PC-3 (cell line): ENCODE data around the gene NRG3. TPM values are rescaled to one million over a fixed set of nuclear protein-coding genes. Genes with fewer than 3 reads are reported as not detected.

ENCODE experiments used
- ATAC-seq: fragments of 200-7000 bp; cut with Tn5 transposase; 2 replicates; pipeline ENCODE4 v1.9.1; 2020; ENCODE audit warnings: mild to moderate bottlenecking, moderate library complexity
- BruUV-seq: library from RNA; stranded (reverse); fragments of 400-500 nt; replicated peaks from 2 replicates; lab custom pipeline; 2021; lab: Mats Ljungman, UMichigan
- CTCF ChIA-PET: fragments of 300-600 bp; sonication (Branson Sonifier 250); formaldehyde crosslinking; loops from one replicate; lab custom pipeline; 2022; ENCODE audit warnings: antibody characterized with exemption; lab: Charles Lee
- POLR2A ChIA-PET: fragments of 300-600 bp; sonication (Branson Sonifier 250); formaldehyde crosslinking; loops from one replicate; lab custom pipeline; 2022; ENCODE audit warnings: antibody characterized with exemption; ENCODE audit not compliant: unreplicated experiment; lab: Charles Lee
- DNase-seq: peaks from one replicate; pipeline ENCODE4 v3.0.0-alpha.2; 2015
- H2AFZ ChIP-seq: fragments of 300-600 bp; sonication (generic); 2 replicates; pipeline ENCODE4 v1.6.0; 2016; ENCODE audit warnings: antibody characterized with exemption, low read length
- H3F3A ChIP-seq: fragments of 300-600 bp; sonication (generic); one replicate; pipeline ENCODE4 v1.6.0; 2017; ENCODE audit warnings: antibody characterized with exemption, low read length, control low read depth, mild to moderate bottlenecking; ENCODE audit not compliant: unreplicated experiment
- H3K27ac ChIP-seq: fragments of 300-600 bp; sonication (generic); 2 replicates; pipeline ENCODE4 v1.5.1; 2016; ENCODE audit warnings: mild to moderate bottlenecking, low read length
- H3K27me3 ChIP-seq: fragments of 300-600 bp; sonication (generic); 2 replicates; pipeline ENCODE4 v1.6.1; 2016; ENCODE audit warnings: low read length, mixed read lengths
- H3K36me3 ChIP-seq: fragments of 300-600 bp; sonication (generic); 2 replicates; pipeline ENCODE4 v1.6.1; 2016; ENCODE audit warnings: low read depth, mixed run types, low read length, mixed read lengths
- H3K4me1 ChIP-seq: fragments of 300-600 bp; sonication (generic); 2 replicates; pipeline ENCODE4 v1.5.1; 2016; ENCODE audit warnings: low read length; ENCODE audit not compliant: insufficient read depth
- H3K4me2 ChIP-seq: fragments of 300-600 bp; sonication (generic); 2 replicates; pipeline ENCODE4 v1.6.0; 2016; ENCODE audit warnings: low read length
- H3K4me3 ChIP-seq: fragments of 300-600 bp; sonication (generic); 2 replicates; pipeline ENCODE4 v1.5.1; 2016; ENCODE audit warnings: mild to moderate bottlenecking, low read length, mixed read lengths
- H3K79me2 ChIP-seq: fragments of 300-600 bp; sonication (generic); 2 replicates; pipeline ENCODE4 v1.6.1; 2017; ENCODE audit warnings: low read length, mixed read lengths
- H3K9ac ChIP-seq: fragments of 300-600 bp; sonication (generic); 2 replicates; pipeline ENCODE4 v1.6.0; 2016; ENCODE audit warnings: mild to moderate bottlenecking, low read length
- H3K9me2 ChIP-seq: fragments of 300-600 bp; sonication (generic); replicated peaks from 2 replicates; pipeline ENCODE4 v1.6.1; 2016; ENCODE audit warnings: mixed run types, low read length, mixed read lengths
- H3K9me3 ChIP-seq: fragments of 300-600 bp; sonication (generic); 2 replicates; pipeline ENCODE4 v1.6.1; 2016; ENCODE audit warnings: low read length, mixed read lengths
- H4K20me1 ChIP-seq: fragments of 300-600 bp; sonication (generic); 2 replicates; pipeline ENCODE4 v1.6.1; 2016; ENCODE audit warnings: low read length, mixed read lengths
- EZH2 ChIP-seq: fragments of 300-600 bp; sonication (generic); IDR thresholded peaks from one replicate; pipeline ENCODE4 v1.6.1; 2017; ENCODE audit warnings: antibody characterized with exemption, mild to moderate bottlenecking, low read length; ENCODE audit not compliant: unreplicated experiment
- EZH2phosphoT487 ChIP-seq: fragments of 300-600 bp; sonication (generic); IDR thresholded peaks from 2 replicates; pipeline ENCODE4 v1.6.1; 2018; ENCODE audit warnings: mild to moderate bottlenecking, antibody characterized with exemption, low read length, borderline replicate concordance
- intact Hi-C: fragments of 100-400 bp; cut with micrococcal nuclease; formaldehyde crosslinking; loops from 2 replicates; pipeline ENCODE4 v1.9.0; 2023
- total RNA-seq: library from RNA; depleted of rRNA; stranded (reverse); fragments of >200 nt; gene quantifications from 2 replicates; pipeline ENCODE4 v1.2.3, GENCODE V29; 2014
- TF ChIP-seq, protein P1 (sequence below): fragments of 300-600 bp; sonication (generic); conservative IDR thresholded peaks from 2 replicates; pipeline ENCODE4 v1.5.1; 2017; ENCODE audit warnings: antibody characterized with exemption, low read depth, mild to moderate bottlenecking, low read length

Gene NRG3
- total RNA-seq, 1 experiment from 2014 or later: not detected

DNA sequence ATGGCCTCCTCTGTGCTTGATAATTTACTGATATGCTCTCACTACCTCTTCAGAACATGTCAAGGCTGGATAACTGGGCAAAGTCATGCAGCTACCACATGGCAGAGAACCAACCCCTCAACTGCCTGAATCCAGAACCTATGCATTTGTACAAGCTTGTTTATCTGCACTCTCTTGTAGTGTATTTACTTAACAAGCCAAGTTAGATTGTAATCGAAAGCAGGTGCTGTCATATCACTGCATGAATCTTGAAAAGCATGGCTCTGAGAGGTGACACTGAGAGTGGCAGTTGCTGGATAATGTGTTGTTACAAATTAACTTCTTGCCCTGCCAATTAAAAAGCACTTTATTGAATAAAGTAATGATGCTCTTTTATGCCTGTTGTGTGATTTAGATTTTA, 588.6 kb downstream of the NRG3 start:
- no peak for DNase-seq
- POLR2A ChIA-PET: no interaction called here
- no peak overlapping the region for H3K4me2 ChIP-seq
- H4K20me1 ChIP-seq: no peaks in the 10 kb centered on the region
- no peak for TF ChIP-seq EZH2phosphoT487
- no peak for TF ChIP-seq EZH2
- TF ChIP-seq, protein P1, sequence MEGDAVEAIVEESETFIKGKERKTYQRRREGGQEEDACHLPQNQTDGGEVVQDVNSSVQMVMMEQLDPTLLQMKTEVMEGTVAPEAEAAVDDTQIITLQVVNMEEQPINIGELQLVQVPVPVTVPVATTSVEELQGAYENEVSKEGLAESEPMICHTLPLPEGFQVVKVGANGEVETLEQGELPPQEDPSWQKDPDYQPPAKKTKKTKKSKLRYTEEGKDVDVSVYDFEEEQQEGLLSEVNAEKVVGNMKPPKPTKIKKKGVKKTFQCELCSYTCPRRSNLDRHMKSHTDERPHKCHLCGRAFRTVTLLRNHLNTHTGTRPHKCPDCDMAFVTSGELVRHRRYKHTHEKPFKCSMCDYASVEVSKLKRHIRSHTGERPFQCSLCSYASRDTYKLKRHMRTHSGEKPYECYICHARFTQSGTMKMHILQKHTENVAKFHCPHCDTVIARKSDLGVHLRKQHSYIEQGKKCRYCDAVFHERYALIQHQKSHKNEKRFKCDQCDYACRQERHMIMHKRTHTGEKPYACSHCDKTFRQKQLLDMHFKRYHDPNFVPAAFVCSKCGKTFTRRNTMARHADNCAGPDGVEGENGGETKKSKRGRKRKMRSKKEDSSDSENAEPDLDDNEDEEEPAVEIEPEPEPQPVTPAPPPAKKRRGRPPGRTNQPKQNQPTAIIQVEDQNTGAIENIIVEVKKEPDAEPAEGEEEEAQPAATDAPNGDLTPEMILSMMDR: no peak
- no peaks in the 10 kb centered on the region for H3K27me3 ChIP-seq
- no TSS peak for BruUV-seq
- H3K36me3 ChIP-seq: no peaks in the 10 kb centered on the region
- CTCF ChIA-PET: no interaction called here
- H3K4me1 ChIP-seq: no peaks in the 10 kb centered on the region
- no peak overlapping the region for H3K4me3 ChIP-seq
- H3K9me3 ChIP-seq: no peaks in the 10 kb centered on the region
- H3F3A ChIP-seq: no peaks in the 10 kb centered on the region
- H3K27ac ChIP-seq: no peak overlapping the region
- H3K79me2 ChIP-seq: no peaks in the 10 kb centered on the region
- H2AFZ ChIP-seq: no peak overlapping the region
- intact Hi-C loops: no loop called here
- no peaks in the 10 kb centered on the region for H3K9me2 ChIP-seq
- H3K9ac ChIP-seq: no peak overlapping the region
- ATAC-seq: no peak

DNA sequence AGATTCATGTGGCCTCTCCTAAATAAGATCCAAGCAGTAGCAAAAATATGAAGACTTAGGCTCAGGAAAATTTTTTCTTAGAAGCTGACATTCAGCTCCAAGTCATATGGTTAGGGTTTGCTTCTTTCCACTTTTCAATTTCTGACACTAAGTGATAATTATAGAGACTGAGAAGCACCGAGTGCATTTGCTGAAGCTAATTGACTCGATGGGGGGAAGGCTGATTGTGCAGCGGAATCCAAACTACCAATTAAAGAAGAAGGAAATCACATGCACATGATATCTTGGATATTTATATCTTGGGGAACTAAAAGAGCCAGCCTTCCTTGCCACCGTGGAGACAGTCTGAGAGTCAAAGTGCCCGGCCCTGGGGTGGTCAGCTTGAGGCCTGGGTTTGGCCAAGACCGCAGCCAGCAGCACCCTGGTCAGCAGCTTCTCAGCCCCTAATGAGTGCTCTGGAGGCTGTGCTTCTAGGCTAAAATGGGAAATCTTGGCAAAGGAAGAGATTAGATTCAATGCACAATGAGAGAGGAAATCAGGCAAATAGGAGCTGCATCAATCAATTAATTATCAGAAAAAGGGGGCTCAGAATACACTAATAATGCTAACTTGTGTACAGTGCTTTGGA, 589.3 kb downstream of the NRG3 start:
- no peaks in the 10 kb centered on the region for H4K20me1 ChIP-seq
- no TSS peak for BruUV-seq
- no peak overlapping the region for H2AFZ ChIP-seq
- H3K79me2 ChIP-seq: no peaks in the 10 kb centered on the region
- H3K9ac ChIP-seq: no peak overlapping the region
- H3K27ac ChIP-seq: no peak overlapping the region
- intact Hi-C loops: no loop called here
- ChIA-PET CTCF (no interaction called here), POLR2A (no interaction called here)
- TF ChIP-seq EZH2 (no peak), EZH2phosphoT487 (no peak)
- TF ChIP-seq, protein P1: no peak
- no peaks in the 10 kb centered on the region for H3K9me2 ChIP-seq
- no peak overlapping the region for H3K4me3 ChIP-seq
- ATAC-seq: no peak
- H3K4me2 ChIP-seq: no peak overlapping the region
- H3K27me3 ChIP-seq: no peaks in the 10 kb centered on the region
- H3K36me3 ChIP-seq: no peaks in the 10 kb centered on the region
- no peaks in the 10 kb centered on the region for H3K9me3 ChIP-seq
- H3F3A ChIP-seq: no peaks in the 10 kb centered on the region
- H3K4me1 ChIP-seq: no peaks in the 10 kb centered on the region
- DNase-seq: no peak

DNA sequence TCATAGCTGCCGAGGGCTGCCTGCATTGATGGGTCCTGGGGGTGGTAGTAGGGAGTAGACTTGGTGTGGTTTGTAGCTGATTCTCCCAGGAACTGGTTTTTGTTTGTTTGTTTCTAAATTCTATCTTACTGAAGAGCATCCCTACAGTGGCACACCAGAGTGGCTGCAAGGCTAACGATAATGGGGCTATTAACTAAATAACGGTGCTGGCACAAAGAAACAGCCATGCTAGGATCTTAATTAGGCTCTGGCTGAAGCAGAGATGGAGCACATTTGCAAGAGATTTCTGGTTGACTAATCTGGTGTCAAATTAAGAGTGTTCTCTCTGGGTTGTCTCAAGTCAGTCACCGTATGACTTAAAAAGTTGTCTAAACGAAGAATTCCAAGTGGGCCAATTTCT, 590.0 kb downstream of the NRG3 start:
- Histone ChIP-seq H4K20me1 (no peaks in the 10 kb centered on the region), H3F3A (no peaks in the 10 kb centered on the region), H3K9me2 (no peaks in the 10 kb centered on the region), H3K36me3 (no peaks in the 10 kb centered on the region), H3K4me2 (no peak overlapping the region), H3K9me3 (no peaks in the 10 kb centered on the region), H3K79me2 (no peaks in the 10 kb centered on the region), H3K4me1 (no peaks in the 10 kb centered on the region), H3K27ac (no peak overlapping the region), H3K27me3 (no peaks in the 10 kb centered on the region), H2AFZ (no peak overlapping the region), H3K4me3 (no peak overlapping the region), H3K9ac (no peak overlapping the region)
- BruUV-seq: no TSS peak
- no peak for TF ChIP-seq EZH2phosphoT487
- POLR2A ChIA-PET: no interaction called here
- DNase-seq: no peak
- CTCF ChIA-PET: no interaction called here
- intact Hi-C loops: no loop called here
- ATAC-seq: no peak
